C4-2B (cell line): Measurements from ENCODE around the gene DLGAP4.

Experiments
- H3K27ac ChIP-seq: fragments of 450-650 bp; 2 replicates; pipeline ENCODE4 v1.5.1; 2017
- ZFX ChIP-seq: fragments of 450-650 bp; IDR thresholded peaks from 2 replicates; pipeline ENCODE4 v1.6.1; 2017
- TF ChIP-seq, protein P1 (sequence below): fragments of 450-650 bp; conservative IDR thresholded peaks from 2 replicates; pipeline ENCODE4 v1.5.1; 2017; ENCODE audit warnings: mild to moderate bottlenecking

DLGAP4 gene

DNA sequence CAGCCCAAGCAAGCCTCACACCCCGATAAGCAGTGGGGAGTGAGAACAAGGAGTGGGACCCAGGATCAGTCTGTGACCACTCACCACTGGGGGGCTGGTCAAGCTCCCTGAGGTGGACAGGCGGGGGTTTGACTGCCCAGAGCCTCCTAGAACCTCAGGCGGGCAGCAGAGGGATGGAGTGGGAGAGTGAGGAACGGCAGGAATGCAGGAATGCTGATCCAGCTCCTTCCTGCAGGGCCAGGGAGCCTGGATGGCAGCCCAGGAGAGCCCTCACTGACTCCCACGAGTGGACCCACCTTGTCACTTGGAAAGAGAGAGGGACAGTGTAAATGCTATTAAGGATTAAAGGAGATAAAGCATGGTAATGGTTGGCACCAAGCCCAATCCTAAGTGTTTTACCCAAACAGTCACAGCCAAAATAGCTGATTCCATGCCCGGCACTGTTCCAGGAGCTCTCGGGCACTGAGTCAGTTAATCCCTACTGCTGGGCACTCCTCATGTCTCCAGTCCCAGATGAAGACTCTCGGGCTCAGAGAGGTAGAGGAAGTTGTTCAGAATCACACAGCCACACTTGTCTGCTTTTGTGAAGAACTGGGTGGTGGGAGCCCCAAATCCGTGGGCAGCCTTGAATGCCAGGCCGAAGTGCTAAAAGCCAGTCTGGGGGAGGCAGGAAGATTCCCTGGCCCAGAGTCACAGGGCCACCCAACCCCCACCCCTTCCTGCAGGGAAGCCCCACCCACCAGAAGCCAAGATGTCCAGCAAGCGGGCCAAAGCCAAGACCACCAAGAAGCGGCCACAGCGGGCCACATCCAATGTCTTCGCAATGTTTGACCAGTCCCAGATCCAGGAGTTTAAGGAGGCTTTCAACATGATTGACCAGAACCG is 238.2 kb downstream of the DLGAP4 start:
- TF ChIP-seq, protein P1, sequence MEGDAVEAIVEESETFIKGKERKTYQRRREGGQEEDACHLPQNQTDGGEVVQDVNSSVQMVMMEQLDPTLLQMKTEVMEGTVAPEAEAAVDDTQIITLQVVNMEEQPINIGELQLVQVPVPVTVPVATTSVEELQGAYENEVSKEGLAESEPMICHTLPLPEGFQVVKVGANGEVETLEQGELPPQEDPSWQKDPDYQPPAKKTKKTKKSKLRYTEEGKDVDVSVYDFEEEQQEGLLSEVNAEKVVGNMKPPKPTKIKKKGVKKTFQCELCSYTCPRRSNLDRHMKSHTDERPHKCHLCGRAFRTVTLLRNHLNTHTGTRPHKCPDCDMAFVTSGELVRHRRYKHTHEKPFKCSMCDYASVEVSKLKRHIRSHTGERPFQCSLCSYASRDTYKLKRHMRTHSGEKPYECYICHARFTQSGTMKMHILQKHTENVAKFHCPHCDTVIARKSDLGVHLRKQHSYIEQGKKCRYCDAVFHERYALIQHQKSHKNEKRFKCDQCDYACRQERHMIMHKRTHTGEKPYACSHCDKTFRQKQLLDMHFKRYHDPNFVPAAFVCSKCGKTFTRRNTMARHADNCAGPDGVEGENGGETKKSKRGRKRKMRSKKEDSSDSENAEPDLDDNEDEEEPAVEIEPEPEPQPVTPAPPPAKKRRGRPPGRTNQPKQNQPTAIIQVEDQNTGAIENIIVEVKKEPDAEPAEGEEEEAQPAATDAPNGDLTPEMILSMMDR, result no peak
- no peak for TF ChIP-seq ZFX
- no peak overlapping the region for H3K27ac ChIP-seq

GRCh38 chr20:36546111-36546736 is 240.1 kb downstream of the DLGAP4 start:
- no peak for TF ChIP-seq ZFX
- TF ChIP-seq, protein P1, result no peak
- no peak overlapping the region for H3K27ac ChIP-seq

DNA sequence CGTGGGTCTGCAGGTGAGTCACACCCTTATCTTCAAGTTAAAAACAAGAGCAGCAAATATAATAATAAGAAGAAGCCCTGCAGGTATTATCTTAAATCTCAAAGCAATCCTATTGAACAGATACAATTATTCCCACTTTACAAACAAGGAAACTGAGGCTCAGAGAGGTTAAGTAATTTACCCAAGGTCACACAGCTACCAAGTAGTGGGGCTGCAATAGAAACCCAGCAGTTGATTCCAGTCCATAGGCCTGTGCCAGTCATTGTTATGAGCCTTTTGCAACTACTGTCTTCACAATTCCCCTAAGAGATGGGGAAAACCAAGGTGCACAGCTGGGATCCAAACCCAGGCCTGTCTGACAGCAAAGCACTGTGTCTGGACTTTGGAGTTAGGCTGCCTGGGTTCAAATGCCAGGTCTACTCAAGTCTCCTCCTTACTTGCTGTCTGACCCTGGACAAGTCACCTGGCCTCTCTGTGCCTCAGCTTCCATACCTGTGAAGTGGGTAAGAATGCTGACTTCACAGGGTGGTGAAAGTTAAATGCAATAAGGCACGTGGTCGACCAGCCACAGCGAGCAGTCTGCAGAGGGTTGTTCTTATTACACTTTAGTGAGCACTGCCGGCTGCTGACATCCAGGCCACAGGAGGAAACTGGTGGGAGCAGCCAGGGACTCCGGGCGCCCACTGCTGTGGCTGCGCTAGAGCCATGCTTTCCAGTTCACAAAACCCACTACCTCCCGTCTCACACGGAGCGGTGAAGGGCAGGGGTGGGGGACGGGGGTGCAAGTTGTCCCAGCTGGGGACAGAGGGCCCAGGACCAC is 241.3 kb downstream of the DLGAP4 start:
- no peak overlapping the region for H3K27ac ChIP-seq
- no peak for TF ChIP-seq ZFX
- TF ChIP-seq, protein P1, result no peak

DNA sequence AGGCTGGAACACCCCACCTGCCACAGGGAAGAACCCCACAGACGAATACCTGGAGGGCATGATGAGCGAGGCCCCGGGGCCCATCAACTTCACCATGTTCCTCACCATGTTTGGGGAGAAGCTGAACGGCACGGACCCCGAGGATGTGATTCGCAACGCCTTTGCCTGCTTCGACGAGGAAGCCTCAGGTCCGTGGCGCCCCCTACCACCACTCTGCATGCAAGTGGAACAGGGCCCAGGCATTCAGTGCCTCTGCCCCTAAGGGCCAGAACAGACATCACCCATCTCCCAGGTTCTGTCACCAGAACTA is 241.8 kb downstream of the DLGAP4 start:
- no peak for TF ChIP-seq ZFX
- TF ChIP-seq, protein P1, result no peak
- no peak overlapping the region for H3K27ac ChIP-seq

GRCh38 chr20:36548704-36549627 is 242.8 kb downstream of the DLGAP4 start:
- TF ChIP-seq ZFX, result no peak
- TF ChIP-seq, protein P1, result no peak
- no peak overlapping the region for H3K27ac ChIP-seq

- no peak for TF ChIP-seq ZFX
- TF ChIP-seq, protein P1, result no peak
Observed at GRCh38 chr20:36549628-36549941, 243.4 kb downstream of the DLGAP4 start.

More at GRCh38 chr20:36549628-36549941, 243.4 kb downstream of the DLGAP4 start:
- H3K27ac ChIP-seq, result no peak overlapping the region
